GM12878 (cell line): Measurements from ENCODE around the gene PAK5. TPM values are rescaled to one million over a fixed set of nuclear protein-coding genes. Genes with fewer than 3 reads are reported as not detected.

ENCODE experiments used
- ATAC-seq: fragments of 200-7000 bp; cut with Tn5 transposase; 3 replicates; pipeline ENCODE4 v1.9.1; 2020; ENCODE audit warnings: mild to moderate bottlenecking, moderate library complexity
- BruUV-seq: library from RNA; stranded (reverse); fragments of 400-500 nt; replicated peaks from 2 replicates; lab custom pipeline; 2021; lab: Mats Ljungman, UMichigan
- CTCF ChIA-PET: fragments of 300-600 bp; sonication (Branson Sonifier 250); formaldehyde crosslinking; extraction: SDS; loops from one replicate; lab custom pipeline; 2021; ENCODE audit warnings: inconsistent platforms; lab: Yijun Ruan, JAX
- POLR2A ChIA-PET: fragments of 350-600 bp; formaldehyde crosslinking; extraction: SDS; loops from one replicate; lab custom pipeline; 2021; ENCODE audit warnings: inconsistent platforms; lab: Charles Lee
- RAD21 ChIA-PET: fragments of 300-600 bp; sonication (Branson Sonifier 250); formaldehyde crosslinking; loops from one replicate; lab custom pipeline; 2023; ENCODE audit warnings: antibody characterized with exemption; ENCODE audit not compliant: unreplicated experiment; lab: Charles Lee
- SMC1A ChIA-PET: fragments of 300-600 bp; sonication (Branson Sonifier 250); formaldehyde crosslinking; loops from one replicate; lab custom pipeline; 2023; ENCODE audit not compliant: unreplicated experiment, uncharacterized antibody; lab: Charles Lee
- DNase-seq: peaks from one replicate; pipeline ENCODE4 v3.0.0-alpha.2; 2011; ENCODE audit warnings: low read depth, low spot score
- FAIRE-seq: peaks from 3 replicates; lab custom pipeline; 2011; peaks lifted over from hg19 to GRCh38; lab: Jason Lieb, UNC
- H2AFZ ChIP-seq: 2 replicates; pipeline ENCODE4 v1.6.0; 2011; ENCODE audit warnings: low read depth, low read length, control low read depth; ENCODE audit not compliant: control insufficient read depth
- H3K27ac ChIP-seq: 2 replicates; pipeline ENCODE4 v1.5.1; 2011; ENCODE audit warnings: control low read depth; ENCODE audit not compliant: control insufficient read depth, insufficient read depth
- H3K27me3 ChIP-seq, 2 experiments: replicated peaks in 1 of 2; 2 replicates each; pipeline versions ENCODE4 v1.6.0 to v1.6.1; 2011; ENCODE audit warnings: low read length in 1 of 2; ENCODE audit not compliant: control insufficient read depth in 2 of 2, insufficient read depth in 2 of 2
- H3K36me3 ChIP-seq, 2 experiments: 2 replicates each; pipeline ENCODE4 v1.5.1; 2011; ENCODE audit warnings: low read length in 1 of 2; ENCODE audit not compliant: control insufficient read depth in 2 of 2, insufficient read depth in 2 of 2
- H3K4me1 ChIP-seq: 2 replicates; pipeline ENCODE4 v1.6.1; 2011; ENCODE audit warnings: mild to moderate bottlenecking, low read length, moderate library complexity, mixed read lengths; ENCODE audit not compliant: control insufficient read depth, insufficient read depth
- H3K4me2 ChIP-seq: 2 replicates; pipeline ENCODE4 v1.6.0; 2011; ENCODE audit warnings: control low read depth; ENCODE audit not compliant: control insufficient read depth, insufficient read depth
- H3K4me3 ChIP-seq: fragments of 200-600 bp; sonication (generic); 2 replicates; pipeline ENCODE4 v1.5.1; 2016
- H3K79me2 ChIP-seq: 2 replicates; pipeline ENCODE4 v1.6.0; 2011; ENCODE audit warnings: low read length; ENCODE audit not compliant: control insufficient read depth, insufficient read depth
- H3K9ac ChIP-seq: 2 replicates; pipeline ENCODE4 v1.8.0; 2011; ENCODE audit warnings: low read length, control low read depth, mixed read lengths; ENCODE audit not compliant: control insufficient read depth, insufficient read depth
- H3K9me3 ChIP-seq: replicated peaks from 3 replicates; pipeline ENCODE4 v1.5.1; 2011; ENCODE audit warnings: mild to moderate bottlenecking, low read length; ENCODE audit not compliant: control insufficient read depth, insufficient read depth
- H4K20me1 ChIP-seq: 2 replicates; pipeline ENCODE4 v1.6.0; 2011; ENCODE audit not compliant: control insufficient read depth, insufficient read depth
- BRCA1 ChIP-seq: IDR thresholded peaks from 2 replicates; pipeline ENCODE4 v1.6.1; 2011; ENCODE audit warnings: low read depth, low read length, improper control_type of control experiment
- ESRRA ChIP-seq: IDR thresholded peaks from 2 replicates; pipeline ENCODE4 v1.6.1; 2012; ENCODE audit warnings: mild to moderate bottlenecking, low read length, improper control_type of control experiment
- IKZF1 ChIP-seq: fragments of 450-650 bp; conservative IDR thresholded peaks from 2 replicates; pipeline ENCODE4 v1.6.1; 2017; ENCODE audit warnings: antibody characterized with exemption, mild to moderate bottlenecking
- KLF5 ChIP-seq: fragments of 450-650 bp; IDR thresholded peaks from 2 replicates; pipeline ENCODE4 v1.6.1; 2014; ENCODE audit warnings: mild to moderate bottlenecking; ENCODE audit not compliant: partially characterized antibody
- MXI1 ChIP-seq: fragments of 150-350 bp; IDR thresholded peaks from 2 replicates; pipeline ENCODE4 v1.6.1; 2011; ENCODE audit warnings: low read depth, mild to moderate bottlenecking, inconsistent platforms, low read length, improper control_type of control experiment
- NRF1 ChIP-seq: conservative IDR thresholded peaks from 2 replicates; pipeline ENCODE4 v1.6.1; 2011; ENCODE audit warnings: mild to moderate bottlenecking, low read depth, low read length, improper control_type of control experiment
- SREBF1 ChIP-seq: IDR thresholded peaks from 2 replicates; pipeline ENCODE4 v1.6.1; 2012; ENCODE audit warnings: mild to moderate bottlenecking, low read length
- TARDBP ChIP-seq: IDR thresholded peaks from 2 replicates; pipeline ENCODE4 v1.6.1; 2016; ENCODE audit warnings: borderline replicate concordance
- TCF3 ChIP-seq: IDR thresholded peaks from 2 replicates; pipeline ENCODE4 v1.6.1; 2012; ENCODE audit warnings: low read depth, mild to moderate bottlenecking, low read length, borderline replicate concordance; ENCODE audit not compliant: insufficient read depth
- WRNIP1 ChIP-seq: IDR thresholded peaks from 2 replicates; pipeline ENCODE4 v1.6.1; 2011; ENCODE audit warnings: low read depth, low read length, improper control_type of control experiment, borderline replicate concordance
- YY1 ChIP-seq: IDR thresholded peaks from 2 replicates; pipeline ENCODE4 v1.6.1; 2011; ENCODE audit warnings: low read depth, mild to moderate bottlenecking, low read length
- ZBED1 ChIP-seq: IDR thresholded peaks from 2 replicates; pipeline ENCODE4 v1.6.1; 2016; ENCODE audit warnings: borderline replicate concordance
- WGBS: methylation state at CpG from one replicate; pipeline ENCODE4 v1.1.6; 2016; ENCODE audit warnings: low lambda C conversion rate; ENCODE audit not compliant: insufficient replicate concordance, insufficient coverage; ENCODE audit errors: missing lambda C conversion rate; 5-methylcytosine and 5-hydroxymethylcytosine counted together
- in situ Hi-C: fragments of 300-500 bp; cut with MboI; formaldehyde crosslinking; loops from 9 replicates; pipeline ENCODE4 v1.14.3; 2018; ENCODE audit warnings: mixed read lengths
- intact Hi-C: fragments of 100-400 bp; cut with micrococcal nuclease; formaldehyde crosslinking; loops from one replicate; pipeline ENCODE4 v1.14.2; 2022; ENCODE audit not compliant: unreplicated experiment
- polyA plus RNA-seq, 11 experiments: library from polyadenylated mRNA; depleted of rRNA in 4 of 11; unstranded in 6 of 11; stranded (reverse) in 5 of 11; fragments of >200 nt; fragmentation: Nextera tagmentation in 4 of 11; fragmentation: Illumina TruSeq in 1 of 11; extraction: Ambion mirVana in 4 of 11; extraction: Trizol in 1 of 11; gene quantifications; 1 replicate in 1 of 11; 2 replicates in 10 of 11; pipeline versions ENCODE4 v1.2.1 to v1.2.3, GENCODE V29; 2011 to 2016; ENCODE audit warnings: inconsistent platforms in 2 of 11, missing spikeins in 2 of 11, low read depth in 1 of 11
- total RNA-seq, 4 experiments: library from RNA; depleted of rRNA in 3 of 4; stranded (reverse); fragments of >200 nt in 3 of 4; fragmentation: Illumina TruSeq in 1 of 4; extraction: Trizol in 1 of 4; gene quantifications; 2 replicates each; pipeline versions ENCODE4 v1.2.1 to v1.2.3, GENCODE V29; 2013 to 2021
- TF ChIP-seq, protein P1 (sequence below): fragments of 450-650 bp; IDR thresholded peaks from 2 replicates; pipeline ENCODE4 v1.6.1; 2016; ENCODE audit warnings: mild to moderate bottlenecking
- TF ChIP-seq, protein P2 (sequence below): fragments of 450-650 bp; IDR thresholded peaks from 2 replicates; pipeline ENCODE4 v1.6.1; 2018; ENCODE audit warnings: borderline replicate concordance, mild to moderate bottlenecking; ENCODE audit not compliant: partially characterized antibody
- TF ChIP-seq, protein P3 (sequence below): fragments of 150-350 bp; IDR thresholded peaks from 2 replicates; pipeline ENCODE4 v1.6.1; 2016; ENCODE audit warnings: low read depth, low read length
- TF ChIP-seq, protein P4 (sequence below): fragments of 450-650 bp; IDR thresholded peaks from 2 replicates; pipeline ENCODE4 v1.6.1; 2017; ENCODE audit warnings: antibody characterized with exemption, mild to moderate bottlenecking, moderate library complexity

Gene PAK5
- total and polyA plus RNA-seq, 10 of the 15 experiments (the other 5 are each of a cell fraction or from before 2014, with no cell fraction given): not detected

DNA sequence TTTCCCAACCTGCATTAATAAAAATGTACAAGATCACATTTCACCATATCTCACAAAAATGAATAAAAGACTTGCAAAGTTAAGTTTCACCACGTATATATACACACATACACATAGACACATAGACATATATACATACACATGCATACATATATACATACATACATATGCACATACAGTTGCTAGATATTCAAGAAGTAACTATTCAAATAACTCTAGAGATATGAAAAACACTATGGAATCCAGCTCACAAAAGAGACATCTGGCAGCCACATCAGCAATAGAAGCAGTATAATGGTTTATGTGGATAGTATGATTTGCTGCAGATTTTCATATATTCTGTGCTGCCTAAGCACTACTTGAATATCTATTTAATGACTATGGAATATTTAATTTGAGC, 28.1 kb downstream of the PAK5 start:
- BruUV-seq: no TSS peak
- no peaks in the 10 kb centered on the region for H3K27me3 ChIP-seq
- intact Hi-C loops (no loop called here), in situ Hi-C loops (no loop called here)
- ChIA-PET POLR2A (no interaction called here), CTCF (no interaction called here), SMC1A (interaction anchor here (0.7 kb wide), 1 partner anchor 24 kb away, joined by 4 read pairs; no protein-coding TSS in a partner anchor), RAD21 (no interaction called here)
- H3K9me3 ChIP-seq: no peaks in the 10 kb centered on the region
- no peaks in the 10 kb centered on the region for H4K20me1 ChIP-seq
- ATAC-seq: no peak
- WGBS: 0% methylated on average over 1 of the region's 1 CpG
- no peak overlapping the region for H3K27ac ChIP-seq
- H3K9ac ChIP-seq: no peak overlapping the region
- no peak for DNase-seq
- no peak overlapping the region for H3K4me3 ChIP-seq
- no peak for FAIRE-seq
- no peaks in the 10 kb centered on the region for H3K79me2 ChIP-seq
- H3K36me3 ChIP-seq: no peaks in the 10 kb centered on the region
- no peaks in the 10 kb centered on the region for H3K4me1 ChIP-seq
- no peak overlapping the region for H2AFZ ChIP-seq
- H3K4me2 ChIP-seq: no peak overlapping the region
- TF ChIP-seq ZBED1 (no peak), WRNIP1 (no peak), SREBF1 (no peak), MXI1 (no peak), YY1 (no peak), ESRRA (no peak), TARDBP (no peak), KLF5 (no peak), NRF1 (no peak), TCF3 (no peak), IKZF1 (no peak), BRCA1 (no peak)
- TF ChIP-seq, protein P1, sequence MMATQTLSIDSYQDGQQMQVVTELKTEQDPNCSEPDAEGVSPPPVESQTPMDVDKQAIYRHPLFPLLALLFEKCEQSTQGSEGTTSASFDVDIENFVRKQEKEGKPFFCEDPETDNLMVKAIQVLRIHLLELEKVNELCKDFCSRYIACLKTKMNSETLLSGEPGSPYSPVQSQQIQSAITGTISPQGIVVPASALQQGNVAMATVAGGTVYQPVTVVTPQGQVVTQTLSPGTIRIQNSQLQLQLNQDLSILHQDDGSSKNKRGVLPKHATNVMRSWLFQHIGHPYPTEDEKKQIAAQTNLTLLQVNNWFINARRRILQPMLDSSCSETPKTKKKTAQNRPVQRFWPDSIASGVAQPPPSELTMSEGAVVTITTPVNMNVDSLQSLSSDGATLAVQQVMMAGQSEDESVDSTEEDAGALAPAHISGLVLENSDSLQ: no peak
- TF ChIP-seq, protein P2, sequence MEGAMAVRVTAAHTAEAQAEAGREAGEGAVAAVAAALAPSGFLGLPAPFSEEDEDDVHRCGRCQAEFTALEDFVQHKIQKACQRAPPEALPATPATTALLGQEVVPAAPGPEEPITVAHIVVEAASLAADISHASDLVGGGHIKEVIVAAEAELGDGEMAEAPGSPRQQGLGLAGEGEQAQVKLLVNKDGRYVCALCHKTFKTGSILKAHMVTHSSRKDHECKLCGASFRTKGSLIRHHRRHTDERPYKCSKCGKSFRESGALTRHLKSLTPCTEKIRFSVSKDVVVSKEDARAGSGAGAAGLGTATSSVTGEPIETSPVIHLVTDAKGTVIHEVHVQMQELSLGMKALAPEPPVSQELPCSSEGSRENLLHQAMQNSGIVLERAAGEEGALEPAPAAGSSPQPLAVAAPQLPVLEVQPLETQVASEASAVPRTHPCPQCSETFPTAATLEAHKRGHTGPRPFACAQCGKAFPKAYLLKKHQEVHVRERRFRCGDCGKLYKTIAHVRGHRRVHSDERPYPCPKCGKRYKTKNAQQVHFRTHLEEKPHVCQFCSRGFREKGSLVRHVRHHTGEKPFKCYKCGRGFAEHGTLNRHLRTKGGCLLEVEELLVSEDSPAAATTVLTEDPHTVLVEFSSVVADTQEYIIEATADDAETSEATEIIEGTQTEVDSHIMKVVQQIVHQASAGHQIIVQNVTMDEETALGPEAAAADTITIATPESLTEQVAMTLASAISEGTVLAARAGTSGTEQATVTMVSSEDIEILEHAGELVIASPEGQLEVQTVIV: no peak
- TF ChIP-seq, protein P3, sequence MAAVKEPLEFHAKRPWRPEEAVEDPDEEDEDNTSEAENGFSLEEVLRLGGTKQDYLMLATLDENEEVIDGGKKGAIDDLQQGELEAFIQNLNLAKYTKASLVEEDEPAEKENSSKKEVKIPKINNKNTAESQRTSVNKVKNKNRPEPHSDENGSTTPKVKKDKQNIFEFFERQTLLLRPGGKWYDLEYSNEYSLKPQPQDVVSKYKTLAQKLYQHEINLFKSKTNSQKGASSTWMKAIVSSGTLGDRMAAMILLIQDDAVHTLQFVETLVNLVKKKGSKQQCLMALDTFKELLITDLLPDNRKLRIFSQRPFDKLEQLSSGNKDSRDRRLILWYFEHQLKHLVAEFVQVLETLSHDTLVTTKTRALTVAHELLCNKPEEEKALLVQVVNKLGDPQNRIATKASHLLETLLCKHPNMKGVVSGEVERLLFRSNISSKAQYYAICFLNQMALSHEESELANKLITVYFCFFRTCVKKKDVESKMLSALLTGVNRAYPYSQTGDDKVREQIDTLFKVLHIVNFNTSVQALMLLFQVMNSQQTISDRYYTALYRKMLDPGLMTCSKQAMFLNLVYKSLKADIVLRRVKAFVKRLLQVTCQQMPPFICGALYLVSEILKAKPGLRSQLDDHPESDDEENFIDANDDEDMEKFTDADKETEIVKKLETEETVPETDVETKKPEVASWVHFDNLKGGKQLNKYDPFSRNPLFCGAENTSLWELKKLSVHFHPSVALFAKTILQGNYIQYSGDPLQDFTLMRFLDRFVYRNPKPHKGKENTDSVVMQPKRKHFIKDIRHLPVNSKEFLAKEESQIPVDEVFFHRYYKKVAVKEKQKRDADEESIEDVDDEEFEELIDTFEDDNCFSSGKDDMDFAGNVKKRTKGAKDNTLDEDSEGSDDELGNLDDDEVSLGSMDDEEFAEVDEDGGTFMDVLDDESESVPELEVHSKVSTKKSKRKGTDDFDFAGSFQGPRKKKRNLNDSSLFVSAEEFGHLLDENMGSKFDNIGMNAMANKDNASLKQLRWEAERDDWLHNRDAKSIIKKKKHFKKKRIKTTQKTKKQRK: no peak
- TF ChIP-seq, protein P4, sequence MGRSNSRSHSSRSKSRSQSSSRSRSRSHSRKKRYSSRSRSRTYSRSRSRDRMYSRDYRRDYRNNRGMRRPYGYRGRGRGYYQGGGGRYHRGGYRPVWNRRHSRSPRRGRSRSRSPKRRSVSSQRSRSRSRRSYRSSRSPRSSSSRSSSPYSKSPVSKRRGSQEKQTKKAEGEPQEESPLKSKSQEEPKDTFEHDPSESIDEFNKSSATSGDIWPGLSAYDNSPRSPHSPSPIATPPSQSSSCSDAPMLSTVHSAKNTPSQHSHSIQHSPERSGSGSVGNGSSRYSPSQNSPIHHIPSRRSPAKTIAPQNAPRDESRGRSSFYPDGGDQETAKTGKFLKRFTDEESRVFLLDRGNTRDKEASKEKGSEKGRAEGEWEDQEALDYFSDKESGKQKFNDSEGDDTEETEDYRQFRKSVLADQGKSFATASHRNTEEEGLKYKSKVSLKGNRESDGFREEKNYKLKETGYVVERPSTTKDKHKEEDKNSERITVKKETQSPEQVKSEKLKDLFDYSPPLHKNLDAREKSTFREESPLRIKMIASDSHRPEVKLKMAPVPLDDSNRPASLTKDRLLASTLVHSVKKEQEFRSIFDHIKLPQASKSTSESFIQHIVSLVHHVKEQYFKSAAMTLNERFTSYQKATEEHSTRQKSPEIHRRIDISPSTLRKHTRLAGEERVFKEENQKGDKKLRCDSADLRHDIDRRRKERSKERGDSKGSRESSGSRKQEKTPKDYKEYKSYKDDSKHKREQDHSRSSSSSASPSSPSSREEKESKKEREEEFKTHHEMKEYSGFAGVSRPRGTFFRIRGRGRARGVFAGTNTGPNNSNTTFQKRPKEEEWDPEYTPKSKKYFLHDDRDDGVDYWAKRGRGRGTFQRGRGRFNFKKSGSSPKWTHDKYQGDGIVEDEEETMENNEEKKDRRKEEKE: no peak
